ENCODE data around the gene SCARF1.
A peak's percentile ranks its signal among the peaks of the same experiment; 100 is the strongest.
"Not testable (repeated sequence)": the region's sequence is repeated elsewhere in the genome, so short reads cannot be mapped to it uniquely, and the experiment has no call there.

Gene SCARF1

GRCh38 chr17:1645207-1646171 lies at the start of gene SCARF1:
TSS of gene SCARF1 (minus strand) at chr17:1645732. CDS start at chr17:1645697, 35 bp downstream.
- no peak for DNase-seq

- no peak for DNase-seq
Measured at GRCh38 chr17:1693339-1693738, 47.8 kb upstream of the SCARF1 start.

- DNase-seq: no peak
Measured at GRCh38 chr17:1690544-1691221, 45.2 kb upstream of the SCARF1 start.

GRCh38 chr17:1688405-1688804 lies 42.9 kb upstream of the SCARF1 start:
- DNase-seq: not testable (repeated sequence)

GRCh38 chr17:1686086-1686485 lies 40.6 kb upstream of the SCARF1 start:
- no peak for DNase-seq

GRCh38 chr17:1684378-1685189 lies 39.1 kb upstream of the SCARF1 start, which contains the start of gene PRPF8:
TSS of gene PRPF8 (minus strand) at chr17:1684867. CDS start at chr17:1684571, 296 bp downstream.
- DNase-seq: peak; percentile 99

- DNase-seq: no peak
Measured at GRCh38 chr17:1683459-1683858, 37.9 kb upstream of the SCARF1 start.

- no peak for DNase-seq
Measured at GRCh38 chr17:1676401-1676800, 30.9 kb upstream of the SCARF1 start.

GRCh38 chr17:1673041-1673785 lies 27.7 kb upstream of the SCARF1 start:
- no peak for DNase-seq

GRCh38 chr17:1663934-1664333 lies 18.4 kb upstream of the SCARF1 start:
- not testable (repeated sequence) for DNase-seq

- no peak for DNase-seq
Measured at GRCh38 chr17:1661045-1661444, 15.5 kb upstream of the SCARF1 start.

- DNase-seq: no peak
Measured at GRCh38 chr17:1658100-1658499, 12.6 kb upstream of the SCARF1 start.

- no peak for DNase-seq
Measured at GRCh38 chr17:1653735-1654134, 8.2 kb upstream of the SCARF1 start.

- DNase-seq: not testable (repeated sequence)
Measured at GRCh38 chr17:1652794-1653193, 7.3 kb upstream of the SCARF1 start.

GRCh38 chr17:1651559-1651844 lies 6.0 kb upstream of the SCARF1 start:
- DNase-seq: no peak

- DNase-seq: no peak
Measured at GRCh38 chr17:1650731-1651558, 5.4 kb upstream of the SCARF1 start.

GRCh38 chr17:1649844-1650501 lies 4.4 kb upstream of the SCARF1 start, which contains the start of gene RILP:
TSS of gene RILP (minus strand) at chr17:1649866. CDS start at chr17:1649804, 62 bp downstream.
- DNase-seq: no peak

- peak; percentile 94 for DNase-seq
Measured at GRCh38 chr17:1648963-1649843, 3.7 kb upstream of the SCARF1 start.

- DNase-seq: no peak
Measured at GRCh38 chr17:1648173-1648962, 2.8 kb upstream of the SCARF1 start.
